ENCODE results near the gene NAALADL2. TPM values are rescaled to one million over a fixed set of nuclear protein-coding genes. Genes with fewer than 3 reads are reported as not detected.

Gene NAALADL2
- total and polyA plus RNA-seq, 2 donors (not counting 1 experiment from before 2014, with no cell fraction given): 8.8 to 11.6 TPM

DNA sequence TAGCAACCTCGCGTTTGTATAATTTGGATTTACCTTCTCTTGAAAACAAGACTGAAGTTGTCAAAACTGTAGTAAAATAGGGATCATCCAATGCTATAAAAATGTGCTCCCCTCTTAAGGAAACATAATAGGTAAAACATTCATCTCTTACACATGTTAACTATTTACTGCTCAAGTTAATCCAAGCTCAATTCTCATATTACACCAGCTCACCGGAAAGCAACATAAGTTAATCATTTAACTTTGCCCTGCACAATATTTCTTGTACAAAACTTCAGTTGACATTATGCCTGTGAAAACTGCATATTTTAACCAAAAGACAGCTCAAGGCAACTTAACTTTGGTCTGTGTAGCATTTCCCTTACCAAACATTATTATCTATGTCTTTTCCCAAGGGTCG, 634.2 kb downstream of the NAALADL2 start:
- Histone ChIP-seq H2AFZ (ENCODE audit: low read length) (no peak overlapping the region), H3K9me3 (ENCODE audit: control insufficient read depth, insufficient read depth, low read depth, low read length) (no peaks in the 10 kb centered on the region), H3K4me2 (ENCODE audit: extremely low read depth, insufficient read depth, low read length) (no peak overlapping the region), H4K20me1 (ENCODE audit: control insufficient read depth, extremely low read depth, insufficient read depth, low read length) (no peaks in the 10 kb centered on the region), H3K36me3 (ENCODE audit: control insufficient read depth, insufficient read depth, low read length) (no peaks in the 10 kb centered on the region), H3K27me3 (ENCODE audit: control insufficient read depth, insufficient read depth, low read length) (no peaks in the 10 kb centered on the region), H3K27ac (ENCODE audit: insufficient read depth, low read length) (no peak overlapping the region), H3K79me2 (ENCODE audit: control insufficient read depth, insufficient read depth, low read length) (no peaks in the 10 kb centered on the region), H3K4me1 (ENCODE audit: control insufficient read depth, extremely low read depth, insufficient read depth, low read length) (no peaks in the 10 kb centered on the region), H3K9ac (ENCODE audit: insufficient read depth, low read length) (no peak overlapping the region), H3K4me3 (replicated peaks in 1 of 4; ENCODE audit: control extremely low read depth in 1 of 4, insufficient read depth in 1 of 4, low read depth in 3 of 4, low read length in 4 of 4) (no peak overlapping the region)
- no peak for DNase-seq (ENCODE audit: low read depth in 2 of 2)
- TF ChIP-seq, protein P1, sequence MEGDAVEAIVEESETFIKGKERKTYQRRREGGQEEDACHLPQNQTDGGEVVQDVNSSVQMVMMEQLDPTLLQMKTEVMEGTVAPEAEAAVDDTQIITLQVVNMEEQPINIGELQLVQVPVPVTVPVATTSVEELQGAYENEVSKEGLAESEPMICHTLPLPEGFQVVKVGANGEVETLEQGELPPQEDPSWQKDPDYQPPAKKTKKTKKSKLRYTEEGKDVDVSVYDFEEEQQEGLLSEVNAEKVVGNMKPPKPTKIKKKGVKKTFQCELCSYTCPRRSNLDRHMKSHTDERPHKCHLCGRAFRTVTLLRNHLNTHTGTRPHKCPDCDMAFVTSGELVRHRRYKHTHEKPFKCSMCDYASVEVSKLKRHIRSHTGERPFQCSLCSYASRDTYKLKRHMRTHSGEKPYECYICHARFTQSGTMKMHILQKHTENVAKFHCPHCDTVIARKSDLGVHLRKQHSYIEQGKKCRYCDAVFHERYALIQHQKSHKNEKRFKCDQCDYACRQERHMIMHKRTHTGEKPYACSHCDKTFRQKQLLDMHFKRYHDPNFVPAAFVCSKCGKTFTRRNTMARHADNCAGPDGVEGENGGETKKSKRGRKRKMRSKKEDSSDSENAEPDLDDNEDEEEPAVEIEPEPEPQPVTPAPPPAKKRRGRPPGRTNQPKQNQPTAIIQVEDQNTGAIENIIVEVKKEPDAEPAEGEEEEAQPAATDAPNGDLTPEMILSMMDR (conservative IDR thresholded peaks at IDR 0.05 in 1 of 2, IDR thresholded peaks at IDR 0.05 in 1 of 2; ENCODE audit: low read depth in 1 of 2, low read length in 2 of 2): no peak
- TF ChIP-seq EZH2 (IDR thresholded peaks at IDR 0.05; ENCODE audit: low read length, missing control alignments): no peak

DNA sequence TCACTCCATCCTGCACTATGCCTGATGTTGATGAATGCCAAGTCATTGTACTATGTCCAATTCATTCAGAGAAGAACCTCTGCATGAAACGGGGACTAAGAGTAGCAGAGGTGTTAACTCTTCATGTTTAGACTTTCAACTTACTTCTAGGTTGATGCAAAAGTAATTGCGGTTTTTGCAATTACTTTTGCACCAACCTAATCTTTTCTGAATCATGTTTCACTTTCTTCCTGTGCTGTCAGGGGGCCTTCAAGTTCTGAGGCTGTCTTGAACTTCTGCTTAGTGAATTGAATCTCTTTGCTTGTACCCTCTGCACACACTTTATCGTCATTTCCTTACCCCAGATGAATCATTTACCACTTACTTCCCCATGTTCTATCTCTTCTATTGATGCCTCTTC, 636.2 kb downstream of the NAALADL2 start:
- Histone ChIP-seq H4K20me1 (ENCODE audit: control insufficient read depth, extremely low read depth, insufficient read depth, low read length) (no peaks in the 10 kb centered on the region), H2AFZ (ENCODE audit: low read length) (no peak overlapping the region), H3K36me3 (ENCODE audit: control insufficient read depth, insufficient read depth, low read length) (no peaks in the 10 kb centered on the region), H3K27me3 (ENCODE audit: control insufficient read depth, insufficient read depth, low read length) (no peaks in the 10 kb centered on the region), H3K9ac (ENCODE audit: insufficient read depth, low read length) (no peak overlapping the region), H3K27ac (ENCODE audit: insufficient read depth, low read length) (no peak overlapping the region), H3K4me3 (replicated peaks in 1 of 4; ENCODE audit: control extremely low read depth in 1 of 4, insufficient read depth in 1 of 4, low read depth in 3 of 4, low read length in 4 of 4) (no peak overlapping the region), H3K4me2 (ENCODE audit: extremely low read depth, insufficient read depth, low read length) (no peak overlapping the region), H3K9me3 (ENCODE audit: control insufficient read depth, insufficient read depth, low read depth, low read length) (no peaks in the 10 kb centered on the region), H3K79me2 (ENCODE audit: control insufficient read depth, insufficient read depth, low read length) (no peaks in the 10 kb centered on the region), H3K4me1 (ENCODE audit: control insufficient read depth, extremely low read depth, insufficient read depth, low read length) (no peaks in the 10 kb centered on the region)
- TF ChIP-seq EZH2 (IDR thresholded peaks at IDR 0.05; ENCODE audit: low read length, missing control alignments): no peak
- TF ChIP-seq, protein P1 (conservative IDR thresholded peaks at IDR 0.05 in 1 of 2, IDR thresholded peaks at IDR 0.05 in 1 of 2; ENCODE audit: low read depth in 1 of 2, low read length in 2 of 2): no peak
- DNase-seq (ENCODE audit: low read depth in 2 of 2): no peak

DNA sequence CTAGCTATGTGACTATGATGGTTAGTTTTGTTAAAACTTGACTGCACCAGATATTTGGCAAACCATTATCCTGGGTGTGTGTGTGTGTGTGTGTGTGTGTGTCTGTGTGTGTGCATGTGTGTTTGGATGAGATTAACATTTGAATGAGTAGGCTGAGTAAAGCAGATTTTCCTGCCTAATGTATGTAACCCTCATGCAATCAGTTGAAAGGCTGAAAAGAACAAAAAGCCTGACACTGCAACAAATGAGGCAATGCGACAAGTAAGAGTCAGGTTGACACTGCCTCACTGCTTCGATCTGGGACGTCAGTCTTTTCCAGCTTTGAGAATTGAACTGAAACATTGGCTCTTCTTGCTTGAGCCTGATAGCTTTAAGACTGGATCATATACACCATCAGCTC, 643.0 kb downstream of the NAALADL2 start:
- TF ChIP-seq, protein P1 (conservative IDR thresholded peaks at IDR 0.05 in 1 of 2, IDR thresholded peaks at IDR 0.05 in 1 of 2; ENCODE audit: low read depth in 1 of 2, low read length in 2 of 2): no peak
- TF ChIP-seq EZH2 (IDR thresholded peaks at IDR 0.05; ENCODE audit: low read length, missing control alignments): no peak
- no peaks in the 10 kb centered on the region for H3K79me2 ChIP-seq (ENCODE audit: control insufficient read depth, insufficient read depth, low read length)
- DNase-seq (ENCODE audit: low read depth in 2 of 2): no peak
- no peak overlapping the region for H3K27ac ChIP-seq (ENCODE audit: insufficient read depth, low read length)
- no peaks in the 10 kb centered on the region for H3K4me1 ChIP-seq (ENCODE audit: control insufficient read depth, extremely low read depth, insufficient read depth, low read length)
- no peaks in the 10 kb centered on the region for H4K20me1 ChIP-seq (ENCODE audit: control insufficient read depth, extremely low read depth, insufficient read depth, low read length)
- no peaks in the 10 kb centered on the region for H3K9me3 ChIP-seq (ENCODE audit: control insufficient read depth, insufficient read depth, low read depth, low read length)
- no peaks in the 10 kb centered on the region for H3K36me3 ChIP-seq (ENCODE audit: control insufficient read depth, insufficient read depth, low read length)
- no peak overlapping the region for H3K9ac ChIP-seq (ENCODE audit: insufficient read depth, low read length)
- H2AFZ ChIP-seq (ENCODE audit: low read length): no peak overlapping the region
- H3K27me3 ChIP-seq (ENCODE audit: control insufficient read depth, insufficient read depth, low read length): no peaks in the 10 kb centered on the region
- no peak overlapping the region for H3K4me2 ChIP-seq (ENCODE audit: extremely low read depth, insufficient read depth, low read length)
- no peak overlapping the region for H3K4me3 ChIP-seq (replicated peaks in 1 of 4; ENCODE audit: control extremely low read depth in 1 of 4, insufficient read depth in 1 of 4, low read depth in 3 of 4, low read length in 4 of 4)
